HTERT RPE-1 (cell line): ENCODE data around the gene VAV3.

Experiments
- in situ Hi-C: fragments of 300-500 bp; cut with MboI; formaldehyde crosslinking; loops from 4 replicates; pipeline ENCODE4 v1.14.3; 2020; ENCODE audit warnings: low sequenced_read_pairs

The VAV3 gene

DNA sequence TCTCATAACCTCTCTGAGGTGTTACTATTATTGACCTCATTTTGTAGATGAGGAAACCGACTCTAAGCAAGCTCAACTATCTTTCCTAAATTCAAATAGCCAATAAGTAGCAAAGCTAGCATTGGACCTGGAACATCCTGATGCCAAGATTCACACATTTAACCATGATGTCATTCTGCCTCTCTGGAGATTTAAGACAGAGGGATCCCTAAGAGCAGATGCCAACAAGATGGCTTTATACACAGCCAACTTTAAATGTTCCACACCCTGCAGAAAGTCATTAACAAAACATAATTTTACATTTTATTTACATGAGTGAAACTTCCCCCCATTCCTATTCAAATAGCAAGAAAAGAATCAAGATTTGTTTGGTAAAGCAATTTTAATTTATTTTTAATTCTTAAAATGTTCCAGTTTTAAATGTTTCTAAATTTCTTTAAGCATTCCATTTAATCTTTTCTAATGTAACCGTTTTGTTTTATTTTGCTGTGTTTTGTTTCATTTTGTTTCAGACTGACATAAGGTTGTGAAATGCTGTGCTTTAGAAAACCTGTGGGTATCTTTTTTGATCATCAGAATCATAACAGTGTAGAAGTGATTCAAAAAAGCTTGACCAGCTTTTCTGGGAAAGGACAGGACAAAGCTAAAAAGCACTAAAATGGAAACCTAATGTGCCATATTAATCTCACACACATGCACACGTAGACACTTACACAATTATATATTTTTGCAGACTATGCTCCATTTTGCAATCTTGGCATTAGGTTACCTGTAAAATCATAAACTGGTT lies 7.6 kb upstream of the VAV3 start:
- in situ Hi-C loops, result no loop called here

DNA sequence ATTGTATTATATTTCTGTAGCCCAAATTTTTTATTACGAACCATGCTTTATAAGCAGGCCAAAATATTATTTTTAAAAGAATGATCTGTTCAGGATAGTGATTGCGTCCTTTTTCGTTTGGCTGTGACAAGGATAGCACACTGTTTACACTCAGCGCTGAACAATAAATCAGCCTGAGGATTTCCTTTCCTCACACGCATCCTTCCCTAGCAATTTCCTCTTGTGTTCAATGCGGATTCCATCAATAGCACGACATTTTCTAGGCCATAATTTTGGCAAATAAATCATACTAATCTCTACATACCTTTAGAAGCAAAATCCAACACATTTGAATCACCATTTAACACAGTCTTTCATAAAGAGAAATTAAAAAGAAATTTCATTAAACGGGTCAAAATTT lies 1.6 kb upstream of the VAV3 start:
- in situ Hi-C loops, result no loop called here

DNA sequence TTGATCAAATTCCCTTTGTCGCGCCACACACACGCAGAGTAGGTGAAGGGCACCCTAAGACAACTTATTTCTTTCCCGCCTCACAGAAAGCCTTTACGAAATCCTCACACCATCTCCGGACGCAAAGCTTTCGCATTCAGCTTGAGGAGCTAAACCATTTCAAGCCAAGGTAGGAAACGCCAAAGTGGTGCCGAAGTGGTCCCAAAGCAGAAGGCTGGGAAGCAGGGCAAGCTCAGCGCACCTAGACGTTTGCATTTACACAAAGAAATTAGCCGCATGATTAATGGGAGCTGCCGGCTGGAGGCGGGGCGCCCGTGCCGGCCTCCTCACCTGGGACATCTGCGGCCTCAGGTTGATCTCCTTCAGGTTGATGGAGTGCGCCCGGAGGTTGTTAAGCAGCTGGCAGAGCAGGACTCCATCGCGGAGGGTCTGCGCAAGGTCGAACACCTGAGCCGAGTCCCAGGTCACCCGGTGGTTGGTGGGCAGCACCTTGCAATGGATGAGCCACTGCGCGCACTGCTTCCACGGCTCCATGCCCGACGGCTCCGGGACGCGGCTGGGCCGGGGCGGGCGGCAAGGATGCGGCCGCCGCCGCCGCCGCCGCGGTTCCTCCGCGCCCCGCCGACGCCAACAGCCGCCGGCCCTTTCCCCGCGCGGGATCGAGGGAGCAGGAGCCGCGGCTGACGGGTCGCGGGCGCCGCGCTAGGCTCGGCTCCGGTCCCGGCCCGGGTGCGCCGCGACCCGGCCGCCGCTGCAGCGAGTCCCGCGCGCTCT lies 457 bp downstream of the VAV3 start:
- in situ Hi-C loops, result no loop called here

DNA sequence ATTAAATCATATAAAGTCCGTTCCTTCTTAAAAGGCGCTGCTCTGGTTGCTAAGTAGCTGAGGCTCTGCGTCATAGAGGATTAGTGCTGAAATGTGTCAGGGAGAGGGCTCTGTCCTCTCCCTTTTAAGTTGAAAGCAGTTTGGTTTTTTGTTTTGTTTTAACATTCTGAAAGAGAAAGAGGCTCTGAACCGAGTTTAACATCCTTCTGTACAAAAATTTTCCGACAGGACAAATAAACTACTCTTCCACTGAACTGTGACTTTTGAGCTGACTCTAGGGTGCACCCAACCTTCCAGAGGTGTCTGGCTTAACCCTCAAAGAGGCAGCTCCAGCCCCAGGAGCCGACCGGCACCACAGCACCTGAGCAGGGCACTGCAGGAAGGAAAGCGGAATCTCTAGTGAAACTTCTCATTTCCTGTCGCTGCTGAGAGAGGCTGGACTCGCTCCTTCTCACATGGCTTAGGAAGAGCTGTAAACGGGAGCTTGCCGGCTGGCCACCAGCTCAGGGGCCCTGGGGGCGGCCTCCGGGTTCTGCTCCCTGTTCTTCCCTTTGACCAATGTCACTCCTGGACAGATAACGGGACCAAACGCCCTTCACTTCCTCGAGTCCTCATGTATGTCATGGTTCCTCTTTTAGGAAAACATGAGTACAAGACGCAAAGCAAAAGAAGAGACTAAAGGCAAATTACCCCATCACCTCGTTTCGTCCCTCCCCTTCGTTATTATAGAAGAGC lies 1.2 kb downstream of the VAV3 start:
- in situ Hi-C loops, result no loop called here

DNA sequence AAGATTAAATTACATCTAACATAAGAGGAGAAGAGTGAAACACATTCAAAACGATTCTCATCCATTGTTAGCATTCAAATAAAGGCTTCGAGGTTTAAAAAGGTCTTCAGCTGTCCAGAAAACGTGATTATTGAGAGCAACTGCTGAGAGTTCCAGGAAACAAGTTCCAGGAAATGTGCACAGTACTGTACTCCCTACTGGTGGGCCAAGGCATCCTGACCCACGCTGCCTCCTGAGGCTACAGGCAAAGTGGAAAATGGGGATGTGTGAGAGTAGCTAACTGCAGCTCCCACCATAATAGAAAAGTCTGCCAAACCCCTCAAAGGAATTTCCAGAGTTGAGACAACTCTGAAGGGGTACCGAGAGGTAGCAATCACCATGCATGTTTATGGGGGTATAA lies 2.0 kb downstream of the VAV3 start:
- in situ Hi-C loops, result no loop called here

DNA sequence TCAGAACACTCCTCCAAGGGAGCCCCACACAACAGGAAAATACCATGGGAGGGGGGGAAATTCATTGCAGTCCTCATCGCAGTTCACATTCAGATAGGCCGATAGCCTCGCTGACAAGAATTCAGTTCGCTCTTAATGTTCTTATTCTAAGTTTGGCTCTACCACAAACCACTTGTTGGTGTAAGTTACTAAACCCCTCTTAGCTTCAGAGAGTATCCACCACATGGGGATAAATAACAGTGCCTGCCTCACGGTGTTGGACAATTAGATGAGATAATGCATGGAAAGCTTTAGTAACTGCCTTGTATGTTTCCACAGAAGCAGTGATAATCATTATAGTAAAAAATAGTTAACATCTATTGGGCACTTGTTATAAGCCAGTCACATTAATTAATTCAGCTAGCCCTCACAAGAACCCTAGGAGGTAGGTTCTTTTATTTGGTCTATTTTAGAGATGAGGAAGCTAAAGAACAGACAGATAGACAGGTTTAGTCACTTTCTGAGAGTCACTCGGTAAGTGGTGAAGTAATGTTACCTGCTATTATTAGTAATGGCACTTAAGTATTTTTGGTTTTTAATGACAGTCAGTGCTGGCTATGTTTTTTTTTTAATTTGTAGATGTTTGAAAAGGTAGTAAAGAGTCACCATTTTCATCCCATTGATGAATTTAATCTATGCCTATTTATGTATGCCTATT lies 10.1 kb downstream of the VAV3 start:
- in situ Hi-C loops, result no loop called here

DNA sequence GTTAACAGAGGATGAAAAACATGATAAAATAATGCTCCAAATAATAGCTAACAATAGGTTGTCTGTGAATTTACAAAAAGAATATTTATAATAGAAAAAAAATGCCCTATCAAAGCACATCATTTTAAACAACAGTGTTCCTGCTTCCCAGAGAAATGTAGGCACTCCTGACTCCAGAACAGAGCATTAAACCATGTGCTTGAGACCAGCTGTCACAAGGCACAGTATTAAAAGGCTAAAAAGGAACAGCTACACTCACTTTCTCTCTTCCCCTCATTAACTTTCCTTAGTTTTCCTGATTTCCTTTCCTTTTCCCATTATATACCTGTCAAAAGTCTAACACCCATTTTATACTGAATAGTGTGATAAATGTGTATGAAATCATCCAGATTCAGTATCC lies 10.9 kb downstream of the VAV3 start:
- in situ Hi-C loops, result no loop called here

DNA sequence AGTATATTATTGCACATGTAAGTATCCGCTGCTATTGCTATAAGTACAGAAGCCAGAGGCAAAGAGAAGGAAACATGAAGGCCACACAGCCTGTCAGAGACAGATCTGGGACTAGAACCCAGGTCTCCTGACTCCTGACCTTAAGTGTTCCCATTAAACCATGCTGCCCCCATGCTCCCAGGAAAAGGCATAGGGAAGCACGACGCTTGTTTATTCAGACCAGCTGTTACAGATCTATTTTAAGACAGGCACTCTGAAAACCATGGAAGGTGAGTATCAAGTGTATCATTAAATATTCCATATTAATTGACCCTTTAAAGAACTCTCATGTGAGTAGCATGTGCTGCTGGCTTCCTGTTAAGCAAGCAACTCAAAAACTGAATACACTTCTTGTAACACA lies 11.4 kb downstream of the VAV3 start:
- in situ Hi-C loops, result no loop called here

DNA sequence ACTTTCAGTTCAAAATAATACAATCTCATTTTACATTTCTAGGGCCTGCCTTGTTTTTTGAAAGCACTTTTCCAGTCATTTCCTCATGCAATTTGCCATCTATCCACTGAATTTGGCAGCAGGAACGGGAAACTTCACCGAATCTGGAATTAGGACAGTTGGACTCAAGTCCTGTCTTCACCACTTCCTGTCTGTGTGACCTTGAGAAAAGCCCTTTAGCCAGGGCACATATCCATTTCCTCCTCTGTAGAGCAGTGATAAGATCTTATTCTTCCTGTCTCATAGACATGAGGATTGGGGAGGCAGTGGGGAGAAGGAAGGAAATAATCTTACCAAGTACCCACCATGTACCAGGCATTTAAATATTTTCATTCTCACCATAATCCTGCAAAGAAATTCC lies 12.0 kb downstream of the VAV3 start:
- in situ Hi-C loops, result no loop called here

DNA sequence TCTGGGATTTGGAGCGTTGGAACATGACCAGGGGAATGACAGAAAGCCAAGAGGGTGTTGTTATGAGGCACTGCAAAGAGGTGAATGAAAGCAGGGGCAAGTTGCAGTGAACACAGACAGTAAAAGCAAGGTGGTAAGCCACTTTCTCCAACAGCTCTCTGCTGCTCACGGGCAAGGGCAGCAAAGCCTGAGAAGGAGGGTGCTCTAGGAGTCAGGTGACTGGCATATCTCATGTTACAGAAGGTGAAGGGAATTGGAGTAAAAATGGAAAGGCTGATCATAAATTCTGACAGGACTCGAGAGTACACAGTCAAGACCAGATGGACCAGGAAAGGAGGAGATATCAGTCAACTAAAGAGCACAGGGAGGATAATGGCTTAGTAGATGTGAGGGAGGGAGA lies 14.5 kb downstream of the VAV3 start:
- in situ Hi-C loops, result no loop called here

DNA sequence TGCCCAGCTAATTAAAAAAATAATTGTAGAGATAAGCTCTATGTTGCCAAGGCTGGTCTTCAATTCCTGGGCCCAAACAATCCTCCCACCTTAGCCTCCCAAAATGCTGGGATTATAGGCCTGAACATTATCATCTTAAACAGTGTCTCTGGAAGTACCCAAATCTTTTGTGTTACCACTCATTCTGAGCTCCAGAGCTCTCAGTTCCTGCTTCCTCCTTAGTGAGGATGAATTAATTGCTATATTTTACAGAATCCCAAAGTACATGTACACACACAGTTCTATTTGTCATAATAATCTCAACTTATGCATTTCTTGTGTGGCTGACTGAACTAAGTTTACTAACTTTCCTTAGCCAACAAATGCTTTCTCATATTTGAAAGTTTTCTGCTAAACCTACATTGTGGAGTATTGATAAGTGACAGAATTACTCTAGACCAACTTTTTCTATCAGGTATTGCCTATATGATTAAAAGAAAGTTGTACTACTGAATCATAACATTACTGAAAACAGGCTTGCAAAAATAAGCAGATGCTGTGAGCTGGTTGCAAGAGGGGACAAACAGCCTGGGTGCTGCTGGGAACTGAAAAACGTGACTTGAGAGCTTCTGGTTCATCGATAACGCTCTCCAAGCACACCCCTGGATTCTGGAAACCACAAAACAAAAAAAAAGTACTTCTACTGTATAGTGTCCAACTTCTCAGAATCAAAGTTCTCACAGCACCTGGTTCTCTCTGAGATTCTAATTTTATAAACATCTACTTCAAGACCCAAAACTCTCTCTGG lies 15.3 kb downstream of the VAV3 start:
- in situ Hi-C loops, result no loop called here

DNA sequence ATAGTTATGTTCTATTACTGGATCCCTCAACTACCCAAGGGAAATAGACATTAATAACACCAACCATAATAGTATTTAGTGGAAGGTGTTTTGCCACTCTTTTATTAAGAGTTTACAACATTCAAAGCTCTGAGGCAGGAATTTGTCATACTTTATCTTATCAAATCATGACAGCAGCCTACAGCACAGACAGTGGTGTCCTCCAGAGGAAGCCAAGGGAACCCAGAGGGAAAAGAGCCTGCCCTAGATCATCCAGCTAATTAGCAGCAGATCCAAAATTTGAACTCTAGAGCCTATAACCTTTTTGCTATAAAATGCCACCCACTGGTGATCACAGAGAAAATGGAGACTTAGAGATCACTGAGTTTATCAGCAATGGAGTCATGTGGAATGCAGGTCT lies 18.2 kb downstream of the VAV3 start:
- in situ Hi-C loops, result no loop called here

DNA sequence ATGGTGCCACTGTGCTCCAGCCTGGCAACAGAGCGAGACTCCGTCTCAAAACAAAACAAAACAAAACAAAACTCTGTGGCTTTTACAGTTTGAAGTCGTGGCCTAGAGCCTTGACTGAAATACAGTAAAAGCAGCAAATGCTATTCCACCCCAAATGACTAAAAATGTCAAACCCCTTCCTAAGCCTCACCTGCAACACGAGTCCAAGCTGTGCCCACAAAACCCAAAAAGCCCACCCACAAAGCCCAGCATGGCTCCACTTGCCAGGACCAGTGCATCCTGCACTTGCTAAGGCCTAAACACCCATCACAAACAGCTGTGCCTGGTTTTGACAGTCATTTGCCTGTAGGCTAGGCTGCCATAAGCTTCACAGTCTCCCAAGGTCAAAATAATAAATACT lies 21.3 kb downstream of the VAV3 start:
- in situ Hi-C loops, result no loop called here

DNA sequence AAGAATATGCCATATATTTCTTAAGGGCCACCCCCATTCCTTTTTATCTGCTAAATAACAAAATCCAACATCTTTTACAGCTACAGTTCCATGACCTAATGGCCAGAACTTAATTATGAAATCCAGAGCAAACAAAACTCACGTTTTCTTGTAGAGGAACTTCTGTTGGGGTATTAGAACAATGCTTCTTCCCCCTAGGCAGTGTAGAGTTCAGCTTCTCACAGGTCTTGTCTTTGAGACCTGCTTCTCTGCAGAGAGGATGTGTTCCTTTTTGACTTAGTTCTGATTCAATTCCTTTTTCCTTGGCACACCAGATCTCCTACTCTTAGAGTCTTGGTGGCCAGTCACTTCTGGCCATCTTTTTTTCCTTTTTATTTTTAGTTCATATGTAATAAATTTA lies 22.2 kb downstream of the VAV3 start:
- in situ Hi-C loops, result no loop called here

DNA sequence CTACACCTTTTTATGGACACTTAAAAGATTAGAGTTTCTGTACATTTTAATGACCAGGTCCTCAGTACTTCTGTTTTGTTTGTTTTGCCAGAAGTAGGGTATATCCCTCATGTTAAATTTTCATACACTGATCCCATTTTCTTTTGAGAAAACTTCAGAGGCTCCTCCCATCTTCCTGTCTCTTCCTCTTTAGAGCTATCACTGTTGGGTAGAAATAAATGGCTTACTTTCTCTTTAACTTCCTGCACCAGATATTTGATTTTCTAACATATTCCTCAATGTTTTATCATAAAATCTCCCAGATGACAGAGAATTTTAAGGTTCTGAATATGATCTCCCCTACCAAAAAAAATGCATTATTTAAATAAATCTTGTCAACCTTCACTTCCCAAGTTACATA lies 23.4 kb downstream of the VAV3 start:
- in situ Hi-C loops, result no loop called here

DNA sequence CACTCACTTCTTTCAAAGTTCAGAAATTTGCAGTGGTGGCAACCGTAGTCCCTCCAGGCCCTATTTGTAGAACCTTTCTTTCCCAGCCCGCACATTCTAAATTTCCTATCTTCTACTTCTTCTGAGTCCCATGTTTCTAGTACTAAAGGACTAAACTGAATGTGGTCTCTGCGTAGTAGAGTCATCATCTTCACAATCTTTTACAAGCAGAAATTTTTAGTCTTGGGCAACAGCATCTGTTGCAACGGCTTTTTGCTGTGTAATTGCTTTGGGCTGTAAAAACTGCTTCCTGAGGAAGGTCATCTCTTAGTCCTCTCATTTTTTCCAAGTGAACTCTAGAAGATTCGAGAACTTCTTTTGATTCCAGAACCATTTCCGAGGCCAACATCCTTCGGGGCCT lies 23.9 kb downstream of the VAV3 start:
- in situ Hi-C loops, result no loop called here

DNA sequence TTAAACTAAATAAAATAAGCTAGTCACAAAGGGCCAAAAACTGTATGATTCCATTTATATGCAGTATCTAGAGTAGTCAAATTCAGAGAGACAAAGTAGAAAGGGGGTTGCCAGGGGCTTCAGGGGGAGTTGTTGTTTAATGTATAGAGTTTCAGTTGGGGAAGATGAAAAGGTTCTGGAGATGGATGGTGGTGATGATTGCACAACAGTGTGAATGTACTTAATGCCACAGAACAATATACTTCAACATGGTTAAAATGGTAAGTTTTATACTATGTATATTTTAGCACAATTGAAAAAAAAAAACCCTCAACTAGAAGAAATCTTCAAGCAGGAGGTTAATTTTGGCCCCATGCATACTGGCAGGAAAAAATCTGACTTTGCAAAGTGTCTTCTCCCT lies 24.3 kb downstream of the VAV3 start:
- in situ Hi-C loops, result no loop called here

DNA sequence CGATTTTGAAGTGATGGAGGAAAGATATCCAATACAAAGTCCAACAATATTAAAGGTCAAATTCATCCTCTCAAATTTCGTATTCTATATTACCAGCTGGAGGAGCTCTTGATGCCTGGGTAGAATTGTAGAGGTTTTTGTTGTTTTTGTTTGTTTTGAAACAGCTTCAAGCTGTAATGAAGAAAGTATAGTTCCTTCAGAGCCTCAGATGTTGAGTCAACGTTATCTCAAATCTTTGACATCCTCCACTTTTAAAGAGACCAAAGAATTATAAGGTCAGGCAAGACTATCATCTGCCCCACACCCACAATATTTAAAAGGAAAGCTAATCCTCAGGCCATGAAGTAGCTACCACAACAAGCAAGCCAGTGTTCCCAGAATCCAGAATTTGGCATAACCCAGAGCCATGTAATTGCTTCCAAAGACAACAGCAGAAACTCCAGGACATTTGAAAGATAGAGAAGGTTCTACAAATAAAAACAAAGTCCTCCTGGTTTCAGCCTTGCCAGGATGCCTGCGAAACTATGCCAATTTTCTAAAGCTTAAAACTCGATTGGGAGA lies 24.9 kb downstream of the VAV3 start:
- in situ Hi-C loops, result no loop called here

DNA sequence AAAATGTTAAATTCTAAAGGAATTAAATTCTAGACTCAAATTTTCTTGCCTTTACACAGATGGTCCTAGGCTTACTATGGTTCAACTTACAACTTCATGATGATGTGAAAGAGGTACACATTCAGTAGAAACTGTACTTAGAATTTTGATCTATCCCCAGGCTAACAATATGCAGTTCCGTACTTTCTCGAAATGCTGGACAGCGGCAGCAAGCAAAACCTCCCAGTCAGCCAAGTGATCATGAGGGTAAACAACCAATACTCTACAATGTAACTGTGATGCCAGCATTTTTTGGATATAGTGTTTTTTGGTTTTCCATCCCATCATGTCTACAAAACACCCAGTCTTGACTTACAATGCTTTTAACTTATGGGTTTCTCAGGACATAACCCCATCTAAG lies 25.7 kb downstream of the VAV3 start:
- in situ Hi-C loops, result no loop called here
